ENCODE results near the gene PEMT.

The PEMT gene

DNA sequence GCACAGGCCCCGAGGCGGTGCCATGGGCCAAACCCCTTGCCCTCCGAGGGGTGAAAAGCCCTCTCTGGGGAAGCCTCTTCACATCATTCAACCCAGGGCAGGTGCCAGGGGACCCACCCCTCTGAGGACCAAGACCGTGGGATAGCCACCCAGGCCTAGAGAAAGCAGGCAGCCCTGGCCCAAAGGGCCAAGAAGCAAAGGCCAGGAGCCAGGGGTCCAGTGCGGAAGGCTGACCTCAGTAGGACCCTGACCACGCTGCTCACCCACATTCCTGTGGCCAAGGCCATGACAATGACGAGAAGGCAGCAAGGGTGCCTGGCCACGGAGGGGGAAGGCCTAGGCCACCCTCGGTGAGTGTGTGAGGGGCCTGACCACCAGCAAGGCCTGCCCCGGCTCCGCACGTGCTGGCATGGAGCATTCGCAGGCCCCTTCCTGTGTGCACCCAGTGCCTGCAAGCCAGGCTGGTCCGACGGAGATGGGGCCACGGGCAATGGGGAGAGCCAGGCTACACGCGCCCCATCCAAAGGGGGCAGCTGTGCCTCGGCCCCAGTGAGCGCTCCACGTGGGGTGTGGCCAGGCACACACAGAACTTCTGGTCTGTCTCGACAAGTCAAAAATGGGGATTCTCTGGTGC, 70.8 kb downstream of the PEMT start:
- Histone ChIP-seq H4K20me1 (ENCODE audit: insufficient read depth, low read length) (no peaks in the 10 kb centered on the region), H3K9me3 (ENCODE audit: low read length) (no peaks in the 10 kb centered on the region), H3K9me2 (ENCODE audit: low read depth, low read length) (no peaks in the 10 kb centered on the region), H3K27ac (ENCODE audit: low read depth, low read length, poor library complexity, severe bottlenecking) (no peak overlapping the region), H3K4me3 (ENCODE audit: low read depth, low read length, poor library complexity, severe bottlenecking) (no peak overlapping the region), H3F3A (ENCODE audit: insufficient read depth, low read length) (no peaks in the 10 kb centered on the region), H3K27me3 (ENCODE audit: insufficient read depth, low read length) (peaks cover 9% of the 10 kb centered on the region; the same call in 1 of the 2 replicates), H3K4me1 (ENCODE audit: insufficient read depth, low read length, severe bottlenecking) (no peaks in the 10 kb centered on the region), H2AFZ (ENCODE audit: low read length) (no peak overlapping the region), H3K9ac (ENCODE audit: low read length) (no peak overlapping the region), H3K36me3 (ENCODE audit: insufficient read depth, low read length) (no peaks in the 10 kb centered on the region), H3K79me2 (ENCODE audit: insufficient read depth, low read length) (no peaks in the 10 kb centered on the region), H3K4me2 (ENCODE audit: low read length) (no peak overlapping the region)
- TF ChIP-seq CTCF (IDR thresholded peaks at IDR 0.05; ENCODE audit: low read length) (no peak), EZH2 (IDR thresholded peaks at IDR 0.05; ENCODE audit: borderline replicate concordance, low read length) (no peak)

DNA sequence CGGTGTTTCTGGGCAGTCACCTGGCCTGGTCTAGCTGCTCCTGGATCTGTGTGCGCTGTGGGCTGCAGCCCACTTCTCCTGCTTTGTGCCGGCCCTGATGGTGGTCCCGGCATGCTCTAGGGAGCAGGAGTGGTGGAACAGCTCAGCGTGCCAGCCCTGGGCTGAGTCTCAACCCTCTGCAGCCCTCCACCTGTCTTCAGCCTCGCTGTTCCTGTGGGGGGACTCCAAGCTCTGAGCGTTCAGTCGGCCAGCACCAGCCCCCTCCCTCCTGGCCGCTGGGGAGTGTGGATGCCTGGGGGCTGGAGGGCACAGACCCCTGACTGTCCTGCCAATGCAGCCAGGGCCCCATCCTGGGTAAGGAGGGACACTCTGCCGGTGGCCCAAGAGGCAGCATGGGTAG, 71.6 kb downstream of the PEMT start:
- Histone ChIP-seq H2AFZ (ENCODE audit: low read length) (no peak overlapping the region), H3K4me3 (ENCODE audit: low read depth, low read length, poor library complexity, severe bottlenecking) (no peak overlapping the region), H3K9ac (ENCODE audit: low read length) (no peak overlapping the region), H3F3A (ENCODE audit: insufficient read depth, low read length) (no peaks in the 10 kb centered on the region), H3K4me2 (ENCODE audit: low read length) (no peak overlapping the region), H3K79me2 (ENCODE audit: insufficient read depth, low read length) (no peaks in the 10 kb centered on the region), H3K36me3 (ENCODE audit: insufficient read depth, low read length) (no peaks in the 10 kb centered on the region), H3K4me1 (ENCODE audit: insufficient read depth, low read length, severe bottlenecking) (no peaks in the 10 kb centered on the region), H3K9me2 (ENCODE audit: low read depth, low read length) (no peaks in the 10 kb centered on the region), H3K27me3 (ENCODE audit: insufficient read depth, low read length) (peaks cover 9% of the 10 kb centered on the region; the same call in 1 of the 2 replicates), H3K9me3 (ENCODE audit: low read length) (no peaks in the 10 kb centered on the region), H4K20me1 (ENCODE audit: insufficient read depth, low read length) (no peaks in the 10 kb centered on the region), H3K27ac (ENCODE audit: low read depth, low read length, poor library complexity, severe bottlenecking) (no peak overlapping the region)
- TF ChIP-seq EZH2 (IDR thresholded peaks at IDR 0.05; ENCODE audit: borderline replicate concordance, low read length) (no peak), CTCF (IDR thresholded peaks at IDR 0.05; ENCODE audit: low read length) (no peak)

- H3K9me2 ChIP-seq (ENCODE audit: low read depth, low read length), result no peaks in the 10 kb centered on the region
- H3K4me3 ChIP-seq (ENCODE audit: low read depth, low read length, poor library complexity, severe bottlenecking), result no peak overlapping the region
- no peak overlapping the region for H3K9ac ChIP-seq (ENCODE audit: low read length)
- H3K4me1 ChIP-seq (ENCODE audit: insufficient read depth, low read length, severe bottlenecking), result no peaks in the 10 kb centered on the region
- no peaks in the 10 kb centered on the region for H3K36me3 ChIP-seq (ENCODE audit: insufficient read depth, low read length)
- no peak overlapping the region for H3K27ac ChIP-seq (ENCODE audit: low read depth, low read length, poor library complexity, severe bottlenecking)
- peaks cover 9% of the 10 kb centered on the region; the same call in 1 of the 2 replicates for H3K27me3 ChIP-seq (ENCODE audit: insufficient read depth, low read length)
- H3K79me2 ChIP-seq (ENCODE audit: insufficient read depth, low read length), result no peaks in the 10 kb centered on the region
- no peaks in the 10 kb centered on the region for H3F3A ChIP-seq (ENCODE audit: insufficient read depth, low read length)
- TF ChIP-seq EZH2 (IDR thresholded peaks at IDR 0.05; ENCODE audit: borderline replicate concordance, low read length) (no peak), CTCF (IDR thresholded peaks at IDR 0.05; ENCODE audit: low read length) (no peak)
- no peaks in the 10 kb centered on the region for H4K20me1 ChIP-seq (ENCODE audit: insufficient read depth, low read length)
- H2AFZ ChIP-seq (ENCODE audit: low read length), result no peak overlapping the region
- H3K9me3 ChIP-seq (ENCODE audit: low read length), result no peaks in the 10 kb centered on the region
- no peak overlapping the region for H3K4me2 ChIP-seq (ENCODE audit: low read length)
These were observed 72.6 kb downstream of the PEMT start for GRCh38 chr17:17518951-17519350.
